Stimulated activated CD8-positive, alpha-beta memory T cell treated with anti-CD3 and anti-CD28 coated beads, Interleukin-7, amount 100 ng/mL, for 24 hours (primary cell): ENCODE results near the gene PPP2R2C.

Source experiments
- DNase-seq: peaks from one replicate; pipeline ENCODE4 v3.0.0-alpha.2; 2020; ENCODE audit warnings: low read depth

The PPP2R2C gene

GRCh38 chr4:6493658-6494304, 21.4 kb upstream of the PPP2R2C start:
- no peak for DNase-seq

DNA sequence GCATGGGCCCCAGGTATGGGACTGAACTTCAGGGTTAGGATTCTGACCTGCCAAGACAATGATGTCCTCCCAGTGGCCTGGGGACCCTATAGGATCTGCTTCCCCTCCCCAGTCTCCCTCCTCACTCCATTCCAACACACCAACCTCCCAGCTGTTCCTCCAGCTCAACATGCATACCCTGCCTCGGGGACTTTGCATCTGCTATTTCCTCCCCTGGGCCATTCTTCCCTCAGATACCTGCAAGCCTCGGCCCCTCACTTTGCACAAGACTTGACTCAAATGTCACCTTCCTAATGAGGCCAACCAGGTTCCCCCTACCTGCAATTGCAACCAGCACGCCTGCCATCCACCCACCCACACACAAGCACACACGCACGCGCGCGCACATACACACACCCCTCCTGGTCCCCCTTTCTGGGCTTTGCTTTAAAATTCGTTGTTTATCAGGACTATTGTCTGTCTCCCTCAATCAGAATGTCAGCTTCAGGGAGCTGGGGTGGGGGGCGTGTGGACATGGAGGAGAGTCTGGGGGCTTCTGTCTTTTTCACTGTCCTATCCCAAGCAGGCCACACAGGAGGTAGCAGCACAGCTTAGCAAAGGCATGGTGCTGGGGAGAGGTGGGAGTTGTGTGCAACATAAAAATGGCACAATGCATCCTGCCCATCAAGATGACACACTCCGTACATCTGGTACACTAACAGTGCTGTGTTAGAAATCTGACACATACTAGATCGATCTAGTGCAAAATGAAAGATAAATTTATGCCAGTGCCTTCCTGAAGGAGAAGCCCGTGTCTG, 20.6 kb upstream of the PPP2R2C start:
- no peak for DNase-seq

DNA sequence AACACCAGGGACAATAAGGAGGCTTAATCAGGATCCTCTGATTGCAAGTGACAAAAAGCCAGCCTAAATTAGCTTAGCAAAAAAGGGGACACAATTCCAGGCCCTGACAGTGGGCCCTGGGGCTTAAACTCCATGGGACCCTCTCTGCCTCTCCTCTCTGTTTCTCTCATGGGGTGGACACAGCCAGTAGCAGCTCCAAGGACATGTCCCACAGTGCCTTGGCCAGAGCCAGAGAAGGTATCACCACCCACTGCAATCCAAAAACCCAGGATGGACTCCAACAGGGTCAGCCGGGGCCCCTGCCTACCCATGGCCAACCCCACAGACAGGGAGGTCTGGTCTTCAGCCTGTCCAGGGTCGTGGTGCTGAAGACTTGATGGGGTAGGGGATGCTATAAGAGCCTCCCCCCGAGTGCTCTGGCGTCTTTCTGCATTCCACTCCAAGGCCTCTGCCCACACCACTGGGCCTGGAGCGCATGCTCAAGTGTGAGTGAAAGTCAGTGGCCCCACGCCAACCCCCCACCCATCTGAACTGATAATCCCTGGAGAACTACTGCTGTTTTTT, 19.7 kb upstream of the PPP2R2C start:
- no peak for DNase-seq

DNA sequence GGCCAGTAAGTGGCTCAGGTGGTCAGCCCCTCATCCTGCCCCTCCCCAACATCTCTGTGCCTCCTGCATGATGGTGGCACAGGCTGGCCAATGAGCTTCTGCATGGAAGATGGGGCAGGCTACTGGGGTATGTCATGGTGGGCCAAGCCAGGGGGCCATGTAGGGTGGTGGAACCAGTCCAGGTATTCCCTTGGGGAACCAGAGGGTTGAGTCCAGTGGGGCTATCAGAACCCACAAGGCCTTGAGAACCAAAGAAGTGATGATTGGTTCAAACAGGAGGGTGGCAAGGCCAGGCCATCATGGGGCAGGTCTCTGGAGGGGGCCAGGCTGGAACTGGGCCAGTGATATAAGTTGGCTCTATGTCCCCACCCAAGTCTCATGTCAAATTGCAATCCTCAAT, 18.8 kb upstream of the PPP2R2C start:
- no peak for DNase-seq

DNA sequence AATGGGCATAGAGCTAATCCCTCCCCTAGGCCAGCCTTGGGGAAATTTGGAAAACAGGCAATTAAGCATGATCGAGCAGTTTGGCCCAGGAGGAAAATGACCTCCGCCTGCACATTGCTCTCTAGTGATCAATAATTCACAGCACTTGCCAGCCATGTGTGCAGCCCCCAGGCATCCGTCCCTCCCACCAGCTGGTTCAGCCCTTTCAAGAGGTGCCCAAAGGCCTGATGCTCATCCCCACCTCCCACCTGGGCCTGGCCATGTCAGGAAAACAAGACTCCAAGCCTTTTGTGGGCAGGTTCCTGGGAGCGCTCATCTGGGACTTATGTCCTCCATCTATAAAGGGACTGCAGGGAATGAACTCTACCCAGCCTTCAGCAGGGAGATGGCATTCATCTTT, 17.5 kb upstream of the PPP2R2C start:
- DNase-seq: no peak

- no peak for DNase-seq
Observed at GRCh38 chr4:6487466-6487865, 15.1 kb upstream of the PPP2R2C start.

DNA sequence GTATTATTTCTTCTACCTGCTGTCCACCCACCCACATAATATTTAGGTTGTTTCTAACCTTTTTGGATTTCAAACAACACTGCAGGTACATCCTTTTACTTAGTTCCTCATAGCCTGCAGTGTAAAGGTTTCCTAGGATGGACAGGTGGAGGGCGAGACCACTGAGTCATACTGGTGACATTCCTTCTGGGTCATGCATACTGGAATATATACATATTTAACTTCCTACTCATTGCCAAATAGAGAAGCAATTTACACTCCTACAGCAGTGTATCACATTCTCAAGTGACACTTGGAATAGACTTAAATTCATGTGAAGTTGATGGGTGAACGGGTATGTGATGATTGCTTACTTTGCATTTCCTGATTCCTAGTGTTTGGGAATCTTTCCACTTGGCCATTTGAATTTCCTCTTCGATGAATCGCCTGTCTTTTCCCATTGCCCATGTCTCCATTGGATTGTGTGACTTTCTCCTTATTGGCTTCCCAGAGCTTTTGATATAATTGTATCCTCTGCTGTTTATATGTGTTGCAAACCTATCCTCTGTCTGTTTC, 8.2 kb upstream of the PPP2R2C start:
- DNase-seq: no peak

DNA sequence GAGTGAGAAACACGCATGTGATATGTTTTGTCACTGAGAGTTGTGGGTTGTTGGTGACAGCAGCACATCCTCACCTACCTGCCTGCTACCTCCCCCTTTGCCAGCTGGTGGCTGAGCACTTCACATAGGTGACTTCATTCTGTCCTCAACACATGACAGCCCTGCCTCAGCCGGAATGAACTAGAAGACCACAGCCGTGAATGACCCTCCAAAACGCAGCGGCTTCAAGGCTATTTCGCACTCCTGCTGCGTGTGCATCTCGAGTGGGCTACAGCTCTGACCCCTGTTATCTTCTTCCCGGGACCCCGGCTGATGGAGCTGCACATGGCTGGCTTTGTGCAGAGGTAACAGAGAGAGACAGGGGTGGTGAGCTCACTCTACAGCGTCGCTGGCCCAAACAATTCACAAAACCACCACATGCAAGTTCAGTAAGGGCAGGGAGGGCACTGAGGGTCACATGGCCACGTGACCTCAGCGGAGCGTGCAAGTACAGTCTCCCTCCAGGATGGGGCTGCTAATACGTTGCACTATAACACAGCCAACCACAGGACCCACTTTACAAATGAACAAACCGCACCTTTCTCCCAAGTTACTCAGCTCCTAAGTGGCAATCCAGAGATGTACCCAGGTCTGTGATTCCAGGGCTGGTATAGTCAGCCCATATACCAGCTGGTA, 6.3 kb upstream of the PPP2R2C start:
- no peak for DNase-seq

DNA sequence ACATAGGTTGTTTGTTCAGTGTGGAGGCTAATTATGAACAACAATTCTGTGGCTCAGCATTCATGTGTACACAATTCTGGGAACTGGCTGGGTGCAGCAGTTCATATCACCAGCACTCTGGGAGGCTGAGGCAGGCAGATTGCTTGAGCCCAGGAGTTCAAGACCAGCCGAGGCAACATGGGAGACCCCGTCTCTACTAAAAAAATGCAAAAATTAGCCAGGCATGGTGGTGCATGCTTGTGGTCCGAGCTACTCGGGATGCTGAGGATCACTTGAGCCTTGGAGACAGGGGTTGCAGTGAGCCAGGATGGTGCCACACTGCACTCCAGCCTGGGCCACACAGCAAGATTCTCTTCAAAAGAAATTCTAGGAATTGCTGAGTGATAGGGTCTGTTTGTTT, 4.5 kb upstream of the PPP2R2C start:
- DNase-seq: no peak

- DNase-seq: no peak
Observed at GRCh38 chr4:6475492-6476020, 3.1 kb upstream of the PPP2R2C start.

DNA sequence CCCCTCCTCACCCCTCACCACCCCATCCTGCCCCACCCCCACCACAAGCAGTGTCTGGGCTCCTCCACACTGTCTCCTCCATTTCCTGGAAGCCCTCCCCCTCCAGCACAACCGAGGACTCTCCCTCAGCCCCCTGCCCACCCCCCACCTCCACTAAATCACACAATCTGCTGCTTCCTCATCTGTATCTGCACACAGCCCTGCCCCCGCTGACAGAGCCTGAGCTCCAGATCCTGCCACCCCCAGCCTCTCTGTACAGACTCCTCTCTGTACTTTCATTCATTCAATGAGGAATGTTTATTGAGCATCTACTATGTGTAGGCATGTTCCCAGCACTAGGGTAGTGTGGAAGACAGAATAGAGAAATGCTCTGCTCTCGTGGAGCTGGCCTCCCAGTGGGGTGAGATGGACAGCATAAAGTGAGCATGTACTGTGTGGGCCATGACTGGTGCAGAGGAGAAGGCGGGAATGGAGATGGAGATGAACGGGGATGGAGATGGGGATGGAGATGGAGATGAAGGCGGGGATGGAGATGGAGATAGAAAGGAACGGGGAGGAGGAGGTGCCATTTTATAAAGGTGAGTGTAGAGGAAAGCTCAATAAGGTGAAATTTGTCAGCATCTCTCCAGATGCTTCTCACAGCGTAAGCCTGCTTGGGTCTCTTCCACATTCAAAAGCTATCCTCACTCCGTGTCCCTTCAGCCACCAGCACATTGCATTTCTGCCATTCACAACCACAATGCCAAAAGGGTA, 2.5 kb upstream of the PPP2R2C start:
- DNase-seq: no peak

DNA sequence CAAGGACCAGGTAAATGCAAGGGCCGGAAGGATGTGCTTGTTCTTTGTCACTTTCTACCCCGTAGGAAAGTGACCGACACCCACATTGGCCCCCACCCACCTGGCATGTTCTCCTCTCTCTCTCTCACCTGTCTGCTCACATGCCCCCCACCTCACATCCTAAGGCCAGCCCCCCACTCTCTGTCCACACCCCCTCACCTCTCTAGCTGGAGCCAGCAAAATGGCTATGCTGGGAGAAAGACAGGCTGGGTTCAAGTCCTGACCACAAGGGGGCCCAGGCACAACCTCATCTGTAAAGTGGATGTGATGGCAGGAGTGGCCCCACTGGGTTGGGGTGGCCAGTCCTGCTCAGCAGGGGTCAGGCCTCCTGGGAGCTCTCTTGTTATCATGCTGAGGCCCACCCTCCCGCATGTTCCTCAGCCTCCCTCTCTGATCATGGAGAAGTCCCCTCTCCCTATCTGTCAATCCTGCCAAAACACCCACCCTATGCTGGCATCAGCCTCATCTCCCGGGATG, 1.7 kb upstream of the PPP2R2C start:
- DNase-seq: no peak

DNA sequence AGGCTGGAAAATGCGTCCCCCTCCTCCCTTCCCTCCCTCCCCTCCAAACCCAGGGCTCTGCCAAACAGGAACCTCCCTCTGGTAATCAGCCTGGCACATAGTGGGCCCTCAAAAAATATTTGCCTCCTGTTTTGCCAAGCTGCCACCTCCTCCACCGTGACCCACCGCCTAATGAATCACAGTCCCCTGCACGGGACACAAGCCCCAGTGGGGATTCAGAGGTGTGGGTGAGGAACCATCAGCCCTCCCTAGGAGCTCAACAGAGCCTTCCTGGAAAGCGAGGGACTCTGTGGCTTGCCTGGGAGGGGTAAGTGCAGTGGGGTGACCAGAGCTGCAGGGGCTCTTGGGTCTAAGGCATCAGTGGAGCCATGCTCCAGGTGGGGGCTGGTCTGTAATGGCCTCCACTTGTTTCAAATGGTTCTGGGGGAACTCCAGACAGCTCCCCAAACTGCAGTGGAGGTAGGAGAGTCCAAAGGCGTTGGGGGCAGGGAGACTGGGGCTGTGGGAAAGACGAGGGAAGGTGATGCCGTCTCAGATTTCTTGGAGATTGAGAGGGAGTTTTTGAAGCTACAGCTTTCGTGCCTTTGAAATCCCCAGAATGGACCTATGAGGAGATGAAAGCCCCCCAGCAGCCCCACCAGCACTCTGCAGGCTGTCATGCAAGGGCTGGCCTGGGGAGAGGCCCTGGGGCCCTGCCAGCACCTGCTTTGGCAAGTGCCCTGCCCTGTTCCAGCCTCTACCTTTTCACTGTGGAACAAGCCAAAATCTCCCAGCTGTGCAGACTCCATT, 1.0 kb upstream of the PPP2R2C start:
- DNase-seq: no peak

- no peak for DNase-seq
Observed at GRCh38 chr4:6472008-6472386, 417 bp downstream of the PPP2R2C start.

- DNase-seq: no peak
Observed at GRCh38 chr4:6471307-6472007, 957 bp downstream of the PPP2R2C start.

GRCh38 chr4:6470502-6471306, 1.7 kb downstream of the PPP2R2C start:
- no peak for DNase-seq

DNA sequence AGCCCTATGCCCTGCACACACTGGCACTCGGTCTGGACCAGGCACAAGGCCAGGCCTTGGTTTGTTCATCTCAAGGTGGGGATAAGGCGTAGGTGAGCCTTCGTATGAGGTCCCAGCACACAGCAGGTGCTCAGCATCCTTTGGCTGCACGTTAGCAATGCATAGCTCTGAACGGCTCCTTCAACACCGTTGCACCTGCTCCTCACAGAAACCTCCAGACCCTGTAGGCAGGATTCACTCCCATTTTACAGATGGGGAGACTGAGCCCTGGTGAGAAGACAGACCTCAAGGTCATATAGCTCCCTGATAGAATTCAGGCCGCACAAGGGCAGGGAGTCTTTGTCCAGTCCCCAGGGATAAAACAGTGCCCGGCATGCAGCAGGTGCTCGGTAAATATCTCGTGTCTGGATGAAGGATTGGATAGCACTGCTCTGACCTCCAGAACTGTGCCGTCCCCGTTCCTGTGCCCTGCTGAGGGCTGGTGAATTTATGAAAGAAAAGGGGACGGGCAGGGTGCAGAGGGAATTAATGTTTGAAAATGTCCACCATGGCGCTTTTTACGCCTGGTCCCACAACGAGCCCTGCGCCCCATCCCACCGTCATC, 2.4 kb downstream of the PPP2R2C start:
- DNase-seq: no peak

GRCh38 chr4:6469144-6469543, 3.3 kb downstream of the PPP2R2C start:
- no peak for DNase-seq

DNA sequence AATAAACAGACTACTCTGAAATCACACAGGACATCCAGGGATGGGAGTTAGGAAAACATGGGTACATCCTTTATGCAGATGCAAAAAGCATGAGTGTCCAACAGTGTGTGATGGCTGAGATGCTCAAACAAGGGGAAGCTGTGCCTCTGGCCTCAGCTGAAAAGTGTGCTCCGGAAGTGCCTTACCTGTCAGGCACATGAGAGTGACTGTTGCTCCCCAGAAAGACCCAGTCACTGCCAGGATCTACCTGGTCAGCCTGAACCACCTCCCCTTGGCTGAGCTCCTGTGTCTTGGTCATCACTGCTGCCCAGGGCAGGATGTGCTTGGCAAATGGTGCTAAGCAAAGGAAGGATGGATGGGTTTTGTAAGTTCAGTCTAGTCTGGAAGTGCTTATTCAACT, 4.0 kb downstream of the PPP2R2C start:
- no peak for DNase-seq
